Neuronal stem cell (in vitro differentiated cells): ENCODE results near the gene GPR107.
A peak's percentile ranks its signal among the peaks of the same experiment; 100 is the strongest.

Experiments used
- DNase-seq: peaks from one replicate; pipeline ENCODE4 v3.0.0-alpha.2; 2013; ENCODE audit warnings: low spot score
- H2AFZ ChIP-seq: one replicate; pipeline ENCODE4 v1.6.1; 2013; ENCODE audit warnings: mild to moderate bottlenecking, low read length, inconsistent platforms
- H2AK5ac ChIP-seq: 2 replicates; pipeline ENCODE4 v1.6.1; 2013; ENCODE audit warnings: low read depth, mild to moderate bottlenecking, inconsistent platforms, low read length, moderate library complexity, mixed read lengths
- H2BK120ac ChIP-seq: 2 replicates; pipeline ENCODE4 v1.6.1; 2013; ENCODE audit warnings: low read depth, mild to moderate bottlenecking, inconsistent platforms, low read length, moderate library complexity, mixed read lengths
- H2BK12ac ChIP-seq: one replicate; pipeline ENCODE4 v1.6.1; 2013; ENCODE audit warnings: low read length, inconsistent platforms
- H2BK15ac ChIP-seq: 2 replicates; pipeline ENCODE4 v1.6.1; 2013; ENCODE audit warnings: mild to moderate bottlenecking, low read length, inconsistent platforms, mixed read lengths
- H2BK5ac ChIP-seq: one replicate; pipeline ENCODE4 v1.6.1; 2013; ENCODE audit warnings: inconsistent platforms, mild to moderate bottlenecking, low read length, moderate library complexity
- H3K14ac ChIP-seq: one replicate; pipeline ENCODE4 v1.6.1; 2013; ENCODE audit warnings: low read length, inconsistent platforms
- H3K18ac ChIP-seq: 2 replicates; pipeline ENCODE4 v1.6.1; 2013; ENCODE audit warnings: low read length, inconsistent platforms
- H3K23ac ChIP-seq: 2 replicates; pipeline ENCODE4 v1.6.1; 2013; ENCODE audit warnings: low read depth, mild to moderate bottlenecking, mixed read lengths, low read length, inconsistent platforms; ENCODE audit not compliant: poor library complexity
- H3K27ac ChIP-seq: replicated peaks from 3 replicates; pipeline ENCODE4 v1.5.1; 2013; ENCODE audit warnings: low read length, inconsistent platforms
- H3K27me3 ChIP-seq, 3 experiments: 2 replicates each; pipeline ENCODE4 v1.6.1; 2013; ENCODE audit warnings: low read length in 3 of 3, mild to moderate bottlenecking in 2 of 3, inconsistent platforms in 1 of 3, low read depth in 1 of 3, mixed read lengths in 1 of 3, moderate library complexity in 1 of 3; ENCODE audit not compliant: control insufficient read depth in 3 of 3, insufficient read depth in 3 of 3
- H3K36me3 ChIP-seq, 2 donors: replicated peaks in 1 of 2; 2 replicates each; pipeline ENCODE4 v1.6.1; 2013; ENCODE audit warnings: low read length in 2 of 2; ENCODE audit not compliant: control insufficient read depth in 2 of 2, insufficient read depth in 2 of 2
- H3K4ac ChIP-seq: 2 replicates; pipeline ENCODE4 v1.6.1; 2013; ENCODE audit warnings: inconsistent platforms, mild to moderate bottlenecking, low read length, moderate library complexity
- H3K4me1 ChIP-seq, 2 donors: 1 replicate in 1 of 2; 2 replicates in 1 of 2; pipeline ENCODE4 v1.6.1; 2013; ENCODE audit warnings: low read length in 2 of 2, low read depth in 1 of 2; ENCODE audit not compliant: control insufficient read depth in 2 of 2, insufficient read depth in 1 of 2
- H3K4me2 ChIP-seq: one replicate; pipeline ENCODE4 v1.6.1; 2013; ENCODE audit warnings: mild to moderate bottlenecking, low read length, inconsistent platforms; ENCODE audit not compliant: insufficient read depth, poor library complexity, severe bottlenecking
- H3K4me3 ChIP-seq, 2 donors: 2 replicates each; pipeline ENCODE4 v1.5.1; 2013; ENCODE audit warnings: low read length in 2 of 2, mild to moderate bottlenecking in 2 of 2, inconsistent platforms in 1 of 2, moderate library complexity in 1 of 2
- H3K79me1 ChIP-seq: one replicate; pipeline ENCODE4 v1.6.1; 2013; ENCODE audit warnings: low read depth, mild to moderate bottlenecking, inconsistent platforms, low read length, moderate library complexity
- H3K9ac ChIP-seq: one replicate; pipeline ENCODE4 v1.6.1; 2013; ENCODE audit warnings: mild to moderate bottlenecking, low read depth, low read length, inconsistent platforms; ENCODE audit not compliant: poor library complexity
- H3K9me3 ChIP-seq, 2 donors: replicated peaks in 1 of 2; 2 replicates each; pipeline versions ENCODE3 to v1.6.1; 2013; ENCODE audit warnings: low read length in 2 of 2, mild to moderate bottlenecking in 2 of 2, inconsistent platforms in 1 of 2, low read depth in 1 of 2, mixed read lengths in 1 of 2, moderate library complexity in 1 of 2; ENCODE audit not compliant: control insufficient read depth in 2 of 2, insufficient read depth in 1 of 2
- H4K8ac ChIP-seq: one replicate; pipeline ENCODE4 v1.6.1; 2013; ENCODE audit warnings: low read depth, mild to moderate bottlenecking, inconsistent platforms, low read length, moderate library complexity
- H4K91ac ChIP-seq: one replicate; pipeline ENCODE4 v1.6.1; 2013; ENCODE audit warnings: low read length, low read depth, mild to moderate bottlenecking, inconsistent platforms; ENCODE audit not compliant: poor library complexity
- WGBS, 2 donors: extraction: QIAGEN DNeasy Blood & Tissue Kit; methylation state at CpG; one replicate each; pipeline ENCODE4 v1.1.7; 2013; ENCODE audit warnings: missing lambda C conversion rate in 2 of 2, mixed read lengths in 1 of 2; ENCODE audit not compliant: insufficient read length in 2 of 2, insufficient replicate concordance in 1 of 2; ENCODE audit errors: extremely low coverage in 2 of 2; 5-methylcytosine and 5-hydroxymethylcytosine counted together

The GPR107 gene

GRCh38 chr9:130114741-130115140 is 61.0 kb downstream of the GPR107 start:
- Histone ChIP-seq H3K23ac (no peak overlapping the region), H2BK5ac (no peak overlapping the region), H3K9ac (no peak overlapping the region), H2BK15ac (no peak overlapping the region), H2AK5ac (no peak overlapping the region), H3K9me3 (no peaks in the 10 kb centered on the region), H3K14ac (no peak overlapping the region), H3K18ac (no peak overlapping the region), H3K4me1 (peaks cover 5 to 18% of the 10 kb centered on the region in 2 donors), H2AFZ (no peak overlapping the region), H3K79me1 (peaks cover 2% of the 10 kb centered on the region), H3K27me3 (no peaks in the 10 kb centered on the region), H2BK12ac (no peak overlapping the region), H2BK120ac (no peak overlapping the region), H4K91ac (no peak overlapping the region), H3K27ac (no peak overlapping the region), H3K36me3 (peaks cover 12 to 67% of the 10 kb centered on the region in 2 donors), H3K4me3 (no peak overlapping the region), H3K4ac (no peak overlapping the region), H3K4me2 (no peak overlapping the region), H4K8ac (no peak overlapping the region)
- DNase-seq, result no peak

- Histone ChIP-seq H4K91ac (no peak overlapping the region), H3K36me3 (peaks cover 9 to 65% of the 10 kb centered on the region in 2 donors), H3K23ac (no peak overlapping the region), H3K4me1 (peaks cover 5 to 18% of the 10 kb centered on the region in 2 donors), H2AFZ (no peak overlapping the region), H3K4ac (no peak overlapping the region), H2BK15ac (no peak overlapping the region), H2AK5ac (no peak overlapping the region), H3K27me3 (no peaks in the 10 kb centered on the region), H2BK12ac (no peak overlapping the region), H2BK5ac (no peak overlapping the region), H4K8ac (no peak overlapping the region), H3K4me2 (no peak overlapping the region), H3K9me3 (peaks cover 0 to 1% of the 10 kb centered on the region in 2 donors), H3K27ac (no peak overlapping the region), H3K14ac (no peak overlapping the region), H3K4me3 (no peak overlapping the region), H3K18ac (peak overlapping the region; percentile 70), H2BK120ac (no peak overlapping the region), H3K79me1 (peaks cover 4% of the 10 kb centered on the region), H3K9ac (no peak overlapping the region)
- WGBS, 2 donors, result no CpG with 5 or more reads among the region's 9 CpGs
- DNase-seq, result no peak
Observed at GRCh38 chr9:130116346-130116745, 62.6 kb downstream of the GPR107 start.

- peaks cover 9 to 59% of the 10 kb centered on the region in 2 donors for H3K36me3 ChIP-seq
- no peak overlapping the region for H3K23ac ChIP-seq
- no peak overlapping the region for H4K91ac ChIP-seq
- H3K79me1 ChIP-seq, result peaks cover 4% of the 10 kb centered on the region
- no peak overlapping the region for H3K4me3 ChIP-seq
- H2BK15ac ChIP-seq, result no peak overlapping the region
- H3K4me1 ChIP-seq, result peaks cover 5 to 18% of the 10 kb centered on the region in 2 donors
- no peaks in the 10 kb centered on the region for H3K27me3 ChIP-seq
- H3K14ac ChIP-seq, result no peak overlapping the region
- peaks cover 0 to 1% of the 10 kb centered on the region in 2 donors for H3K9me3 ChIP-seq
- no peak overlapping the region for H3K9ac ChIP-seq
- no peak overlapping the region for H2BK5ac ChIP-seq
- peak overlapping the region; percentile 67 for H3K18ac ChIP-seq
- no CpG with 5 or more reads among the region's 9 CpGs for WGBS, 2 donors
- no peak overlapping the region for H2AFZ ChIP-seq
- no peak for DNase-seq
- no peak overlapping the region for H2BK120ac ChIP-seq
- H3K27ac ChIP-seq, result no peak overlapping the region
- no peak overlapping the region for H3K4me2 ChIP-seq
- H4K8ac ChIP-seq, result no peak overlapping the region
- H3K4ac ChIP-seq, result no peak overlapping the region
- H2AK5ac ChIP-seq, result no peak overlapping the region
- H2BK12ac ChIP-seq, result no peak overlapping the region
Observed at GRCh38 chr9:130117376-130117775, 63.7 kb downstream of the GPR107 start.

- Histone ChIP-seq H3K9me3 (peaks cover 0 to 1% of the 10 kb centered on the region in 2 donors), H2AK5ac (no peak overlapping the region), H2BK5ac (no peak overlapping the region), H3K36me3 (peaks cover 9 to 60% of the 10 kb centered on the region in 2 donors), H3K14ac (no peak overlapping the region), H3K4me3 (no peak overlapping the region), H2BK120ac (no peak overlapping the region), H3K27ac (no peak overlapping the region), H3K9ac (no peak overlapping the region), H3K79me1 (peaks cover 4% of the 10 kb centered on the region), H3K4me1 (peaks cover 5 to 18% of the 10 kb centered on the region in 2 donors), H2BK15ac (no peak overlapping the region), H3K27me3 (no peaks in the 10 kb centered on the region), H3K18ac (no peak overlapping the region), H3K23ac (no peak overlapping the region), H4K91ac (no peak overlapping the region), H3K4ac (no peak overlapping the region), H4K8ac (no peak overlapping the region), H3K4me2 (no peak overlapping the region), H2BK12ac (no peak overlapping the region), H2AFZ (no peak overlapping the region)
- DNase-seq, result no peak
- WGBS, 2 donors, result no CpG with 5 or more reads among the region's 11 CpGs
Observed at GRCh38 chr9:130117816-130118632, 64.3 kb downstream of the GPR107 start.
